SK-N-SH treated with all-trans-retinoic acid at 6 μM for 48 hours (cell line): ENCODE data around the gene ITGA8.

Experiments
- ATAC-seq: fragments of 200-7000 bp; cut with Tn5 transposase; 3 replicates; pipeline ENCODE4 v1.9.1; 2020; ENCODE audit warnings: mild to moderate bottlenecking, moderate library complexity
- ARNTL ChIP-seq: fragments of 450-650 bp; formaldehyde crosslinking; IDR thresholded peaks from 2 replicates; pipeline ENCODE4 v1.5.0; 2020; ENCODE audit warnings: low read depth, mild to moderate bottlenecking, moderate library complexity, borderline replicate concordance
- BACH2 ChIP-seq: fragments of 250-450 bp; sonication (Bioruptor Pico); IDR thresholded peaks from 2 replicates; pipeline ENCODE4 v1.9.0; 2021; ENCODE audit warnings: mild to moderate bottlenecking, borderline replicate concordance
- CSDC2 ChIP-seq: fragments of 250-450 bp; sonication (Bioruptor Pico); IDR thresholded peaks from 2 replicates; pipeline ENCODE4 v1.5.0; 2020; ENCODE audit warnings: mild to moderate bottlenecking, moderate library complexity
- GLIS3 ChIP-seq: fragments of 250-450 bp; sonication (Bioruptor Pico); IDR thresholded peaks from 2 replicates; pipeline ENCODE4 v1.5.0; 2020; ENCODE audit warnings: mild to moderate bottlenecking, moderate library complexity
- ISL1 ChIP-seq: fragments of 250-450 bp; sonication (Bioruptor Pico); IDR thresholded peaks from 2 replicates; pipeline ENCODE4 v2.1.2; 2022; ENCODE audit warnings: mild to moderate bottlenecking, moderate library complexity
- OSR1 ChIP-seq: fragments of 250-450 bp; sonication (Bioruptor Pico); IDR thresholded peaks from 2 replicates; pipeline ENCODE4 v1.8.0; 2022; ENCODE audit warnings: moderate library complexity, mild to moderate bottlenecking, inconsistent platforms
- PPARA ChIP-seq: fragments of 250-450 bp; sonication (Bioruptor Pico); IDR thresholded peaks from 2 replicates; pipeline ENCODE4 v1.5.0; 2020; ENCODE audit warnings: mild to moderate bottlenecking, borderline replicate concordance
- RARB ChIP-seq: fragments of 250-450 bp; sonication (Bioruptor Pico); IDR thresholded peaks from 2 replicates; pipeline ENCODE4 v1.8.0; 2021; ENCODE audit warnings: mild to moderate bottlenecking, moderate library complexity
- SNAI2 ChIP-seq: fragments of 250-450 bp; sonication (Bioruptor Pico); IDR thresholded peaks from 2 replicates; pipeline ENCODE4 v1.5.0; 2020; ENCODE audit warnings: mild to moderate bottlenecking, moderate library complexity
- TCF4 ChIP-seq: fragments of 250-450 bp; sonication (Bioruptor Pico); IDR thresholded peaks from 2 replicates; pipeline ENCODE4 v1.8.0; 2021; ENCODE audit warnings: mild to moderate bottlenecking, moderate library complexity, borderline replicate concordance
- TOX ChIP-seq: fragments of 250-450 bp; sonication (Bioruptor Pico); IDR thresholded peaks from 2 replicates; pipeline ENCODE4 v1.8.0; 2021; ENCODE audit warnings: mild to moderate bottlenecking, moderate library complexity, borderline replicate concordance
- ZC3H10 ChIP-seq: fragments of 250-450 bp; sonication (Bioruptor Pico); IDR thresholded peaks from 2 replicates; pipeline ENCODE4 v1.5.1; 2021; ENCODE audit warnings: mild to moderate bottlenecking, moderate library complexity
- ZFP3 ChIP-seq: fragments of 250-450 bp; sonication (Bioruptor Pico); IDR thresholded peaks from 2 replicates; pipeline ENCODE4 v1.5.0; 2020; ENCODE audit warnings: mild to moderate bottlenecking, moderate library complexity
- ZFP30 ChIP-seq: fragments of 450-650 bp; formaldehyde crosslinking; IDR thresholded peaks from 2 replicates; pipeline ENCODE4 v1.5.0; 2022; ENCODE audit warnings: mild to moderate bottlenecking, moderate library complexity
- ZNF565 ChIP-seq: fragments of 450-650 bp; formaldehyde crosslinking; conservative IDR thresholded peaks from 2 replicates; pipeline ENCODE4 v1.5.0; 2020; ENCODE audit warnings: low read depth, mild to moderate bottlenecking, moderate library complexity
- ZNF70 ChIP-seq: fragments of 450-650 bp; formaldehyde crosslinking; IDR thresholded peaks from 2 replicates; pipeline ENCODE4 v1.5.0; 2020; ENCODE audit warnings: mild to moderate bottlenecking, moderate library complexity
- ZNF8 ChIP-seq: fragments of 450-650 bp; formaldehyde crosslinking; IDR thresholded peaks from 2 replicates; pipeline ENCODE4 v1.5.0; 2020; ENCODE audit warnings: mild to moderate bottlenecking, moderate library complexity
- TF ChIP-seq, protein P1 (sequence below): fragments of 250-450 bp; sonication (Bioruptor Pico); IDR thresholded peaks from 2 replicates; pipeline ENCODE4 v1.8.0; 2020; ENCODE audit warnings: mild to moderate bottlenecking, moderate library complexity, borderline replicate concordance
- TF ChIP-seq, protein P2 (sequence below): fragments of 250-450 bp; sonication (Bioruptor Pico); IDR thresholded peaks from 2 replicates; pipeline ENCODE4 v1.5.1; 2020; ENCODE audit warnings: low read depth, mild to moderate bottlenecking, moderate library complexity
- TF ChIP-seq, protein P3 (sequence below): fragments of 250-450 bp; sonication (Bioruptor Pico); IDR thresholded peaks from 2 replicates; pipeline ENCODE4 v1.5.1; 2021; ENCODE audit warnings: mild to moderate bottlenecking, moderate library complexity
- TF ChIP-seq, protein P4 (sequence below): fragments of 250-450 bp; sonication (Bioruptor Pico); IDR thresholded peaks from 2 replicates; pipeline ENCODE4 v1.8.0; 2021; ENCODE audit warnings: low read depth, mild to moderate bottlenecking, moderate library complexity, borderline replicate concordance

The ITGA8 gene

DNA sequence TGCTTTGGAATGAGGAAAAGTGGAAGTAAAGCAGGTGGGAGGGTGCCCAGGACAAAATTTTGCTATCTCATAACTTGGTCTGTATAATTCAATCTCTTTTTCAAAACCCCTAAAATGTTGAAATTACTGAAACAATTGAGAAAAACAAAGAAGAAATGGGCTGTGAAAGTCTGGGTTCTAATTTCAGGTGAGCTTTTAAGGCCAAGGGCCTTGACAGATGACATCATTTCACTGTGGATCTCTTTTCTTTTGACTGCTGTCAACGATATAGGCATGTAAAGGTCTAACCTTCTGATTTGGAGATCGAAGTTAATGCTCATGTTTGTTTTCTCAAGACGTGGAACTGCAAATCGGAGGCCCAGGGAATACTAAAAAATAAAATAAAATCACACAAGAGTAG lies 127.8 kb downstream of the ITGA8 start:
- ATAC-seq, result no peak
- TF ChIP-seq ARNTL (no peak), OSR1 (CRISPR knock-in tag) (no peak), TOX (CRISPR knock-in tag) (no peak), CSDC2 (CRISPR knock-in tag) (no peak)
- TF ChIP-seq, protein P1, sequence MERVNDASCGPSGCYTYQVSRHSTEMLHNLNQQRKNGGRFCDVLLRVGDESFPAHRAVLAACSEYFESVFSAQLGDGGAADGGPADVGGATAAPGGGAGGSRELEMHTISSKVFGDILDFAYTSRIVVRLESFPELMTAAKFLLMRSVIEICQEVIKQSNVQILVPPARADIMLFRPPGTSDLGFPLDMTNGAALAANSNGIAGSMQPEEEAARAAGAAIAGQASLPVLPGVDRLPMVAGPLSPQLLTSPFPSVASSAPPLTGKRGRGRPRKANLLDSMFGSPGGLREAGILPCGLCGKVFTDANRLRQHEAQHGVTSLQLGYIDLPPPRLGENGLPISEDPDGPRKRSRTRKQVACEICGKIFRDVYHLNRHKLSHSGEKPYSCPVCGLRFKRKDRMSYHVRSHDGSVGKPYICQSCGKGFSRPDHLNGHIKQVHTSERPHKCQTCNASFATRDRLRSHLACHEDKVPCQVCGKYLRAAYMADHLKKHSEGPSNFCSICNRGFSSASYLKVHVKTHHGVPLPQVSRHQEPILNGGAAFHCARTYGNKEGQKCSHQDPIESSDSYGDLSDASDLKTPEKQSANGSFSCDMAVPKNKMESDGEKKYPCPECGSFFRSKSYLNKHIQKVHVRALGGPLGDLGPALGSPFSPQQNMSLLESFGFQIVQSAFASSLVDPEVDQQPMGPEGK (CRISPR knock-in tag), result no peak

DNA sequence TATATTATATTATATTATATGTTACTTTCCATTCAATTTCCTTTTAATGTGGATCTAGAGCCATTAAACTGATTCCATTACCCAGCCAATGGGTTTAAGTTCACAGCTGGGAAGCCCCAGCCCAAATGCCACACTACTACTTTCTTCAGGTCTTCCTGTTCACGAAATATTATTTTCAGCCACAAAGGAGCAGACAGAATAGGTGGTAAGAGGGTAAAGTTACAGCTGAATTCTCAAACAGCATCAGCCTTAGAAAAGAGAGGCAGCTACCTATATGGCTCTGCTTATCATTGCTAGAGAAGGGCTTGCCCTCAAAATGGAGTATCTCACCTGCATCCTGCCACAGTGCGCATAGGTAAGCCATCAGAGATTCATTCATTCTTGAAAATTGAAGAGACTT lies 128.3 kb downstream of the ITGA8 start:
- TF ChIP-seq SNAI2 (CRISPR knock-in tag) (no peak), ZNF8 (CRISPR knock-in tag) (no peak), RARB (CRISPR knock-in tag) (no peak)
- no peak for ATAC-seq

DNA sequence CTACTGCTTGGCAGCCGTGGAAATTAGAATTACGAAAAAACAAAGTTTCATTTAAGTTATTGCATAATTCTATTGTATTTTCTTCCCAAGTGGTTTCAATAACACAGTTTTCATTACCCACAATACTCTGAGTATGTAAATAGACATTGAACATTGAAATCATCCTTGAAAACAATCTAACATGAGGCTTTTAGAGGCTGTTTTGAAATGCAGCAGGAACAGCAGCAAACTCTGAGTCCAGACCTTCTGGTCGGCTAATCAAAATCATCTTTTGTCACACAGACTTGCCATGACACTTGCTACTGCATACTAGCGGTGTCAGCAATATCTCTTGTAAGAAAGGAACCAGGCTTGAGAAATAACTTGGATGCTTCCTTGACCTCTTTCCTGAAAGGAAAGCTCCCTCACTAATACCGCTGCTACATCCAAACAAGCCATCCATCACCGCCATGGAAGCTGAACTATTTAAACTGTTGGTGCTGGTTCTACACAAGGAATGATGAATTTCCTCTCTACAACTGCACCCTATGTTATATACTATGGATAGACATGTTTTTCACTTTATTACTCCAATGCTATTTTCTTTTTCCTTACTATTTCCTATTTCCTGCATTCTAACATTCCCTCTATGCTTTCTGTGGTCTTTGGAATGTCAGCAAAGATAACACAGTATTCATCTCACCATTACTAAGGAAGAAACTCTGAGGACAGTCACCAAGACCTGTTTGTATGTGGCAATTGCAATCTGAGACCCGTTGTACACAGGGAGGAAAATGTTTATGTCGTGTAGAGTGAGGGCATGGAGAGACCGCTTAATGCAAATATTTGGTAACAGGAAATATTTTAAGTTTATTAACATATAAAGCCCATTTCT lies 130.8 kb downstream of the ITGA8 start:
- no peak for ATAC-seq
- TF ChIP-seq, protein P2, sequence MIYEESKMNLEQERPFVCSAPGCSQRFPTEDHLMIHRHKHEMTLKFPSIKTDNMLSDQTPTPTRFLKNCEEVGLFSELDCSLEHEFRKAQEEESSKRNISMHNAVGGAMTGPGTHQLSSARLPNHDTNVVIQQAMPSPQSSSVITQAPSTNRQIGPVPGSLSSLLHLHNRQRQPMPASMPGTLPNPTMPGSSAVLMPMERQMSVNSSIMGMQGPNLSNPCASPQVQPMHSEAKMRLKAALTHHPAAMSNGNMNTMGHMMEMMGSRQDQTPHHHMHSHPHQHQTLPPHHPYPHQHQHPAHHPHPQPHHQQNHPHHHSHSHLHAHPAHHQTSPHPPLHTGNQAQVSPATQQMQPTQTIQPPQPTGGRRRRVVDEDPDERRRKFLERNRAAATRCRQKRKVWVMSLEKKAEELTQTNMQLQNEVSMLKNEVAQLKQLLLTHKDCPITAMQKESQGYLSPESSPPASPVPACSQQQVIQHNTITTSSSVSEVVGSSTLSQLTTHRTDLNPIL (CRISPR knock-in tag), result no peak
- no peak for TF ChIP-seq SNAI2 (CRISPR knock-in tag)
- no peak for TF ChIP-seq ZNF565 (CRISPR knock-in tag)
- TF ChIP-seq ZFP30 (CRISPR knock-in tag), result no peak
- TF ChIP-seq, all 23 proteins: peak for 0

DNA sequence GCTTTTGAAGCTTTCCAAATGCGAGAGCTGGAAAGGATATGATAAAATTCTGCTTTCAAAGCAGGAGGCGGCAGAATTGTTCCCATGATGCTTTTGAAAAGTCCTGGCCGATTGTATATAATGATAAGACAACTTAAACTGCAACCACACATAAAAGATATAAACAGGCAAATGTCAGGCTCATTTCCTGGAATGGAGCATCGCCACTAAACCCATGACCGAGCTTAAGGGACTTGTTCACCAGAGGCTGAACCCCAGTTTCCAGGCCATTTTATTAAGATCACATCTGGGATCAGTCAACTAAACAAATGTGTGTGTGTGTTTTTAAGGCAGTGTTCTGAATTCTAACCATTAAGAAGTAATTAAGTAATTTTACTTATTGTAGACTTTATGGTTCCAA lies 131.6 kb downstream of the ITGA8 start:
- TF ChIP-seq ZNF565 (CRISPR knock-in tag) (no peak), ZC3H10 (CRISPR knock-in tag) (no peak), BACH2 (CRISPR knock-in tag) (no peak), TCF4 (CRISPR knock-in tag) (no peak), ZFP30 (CRISPR knock-in tag) (no peak), ZFP3 (no peak), SNAI2 (CRISPR knock-in tag) (no peak), ARNTL (no peak), RARB (CRISPR knock-in tag) (no peak), ISL1 (no peak), ZNF70 (no peak), GLIS3 (CRISPR knock-in tag) (no peak), ZNF8 (CRISPR knock-in tag) (no peak), CSDC2 (CRISPR knock-in tag) (no peak), PPARA (CRISPR knock-in tag) (no peak)
- TF ChIP-seq, protein P3, sequence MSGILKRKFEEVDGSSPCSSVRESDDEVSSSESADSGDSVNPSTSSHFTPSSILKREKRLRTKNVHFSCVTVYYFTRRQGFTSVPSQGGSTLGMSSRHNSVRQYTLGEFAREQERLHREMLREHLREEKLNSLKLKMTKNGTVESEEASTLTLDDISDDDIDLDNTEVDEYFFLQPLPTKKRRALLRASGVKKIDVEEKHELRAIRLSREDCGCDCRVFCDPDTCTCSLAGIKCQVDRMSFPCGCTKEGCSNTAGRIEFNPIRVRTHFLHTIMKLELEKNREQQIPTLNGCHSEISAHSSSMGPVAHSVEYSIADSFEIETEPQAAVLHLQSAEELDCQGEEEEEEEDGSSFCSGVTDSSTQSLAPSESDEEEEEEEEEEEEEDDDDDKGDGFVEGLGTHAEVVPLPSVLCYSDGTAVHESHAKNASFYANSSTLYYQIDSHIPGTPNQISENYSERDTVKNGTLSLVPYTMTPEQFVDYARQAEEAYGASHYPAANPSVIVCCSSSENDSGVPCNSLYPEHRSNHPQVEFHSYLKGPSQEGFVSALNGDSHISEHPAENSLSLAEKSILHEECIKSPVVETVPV (CRISPR knock-in tag), result no peak
- TF ChIP-seq, protein P2 (CRISPR knock-in tag), result no peak
- TF ChIP-seq, protein P4, sequence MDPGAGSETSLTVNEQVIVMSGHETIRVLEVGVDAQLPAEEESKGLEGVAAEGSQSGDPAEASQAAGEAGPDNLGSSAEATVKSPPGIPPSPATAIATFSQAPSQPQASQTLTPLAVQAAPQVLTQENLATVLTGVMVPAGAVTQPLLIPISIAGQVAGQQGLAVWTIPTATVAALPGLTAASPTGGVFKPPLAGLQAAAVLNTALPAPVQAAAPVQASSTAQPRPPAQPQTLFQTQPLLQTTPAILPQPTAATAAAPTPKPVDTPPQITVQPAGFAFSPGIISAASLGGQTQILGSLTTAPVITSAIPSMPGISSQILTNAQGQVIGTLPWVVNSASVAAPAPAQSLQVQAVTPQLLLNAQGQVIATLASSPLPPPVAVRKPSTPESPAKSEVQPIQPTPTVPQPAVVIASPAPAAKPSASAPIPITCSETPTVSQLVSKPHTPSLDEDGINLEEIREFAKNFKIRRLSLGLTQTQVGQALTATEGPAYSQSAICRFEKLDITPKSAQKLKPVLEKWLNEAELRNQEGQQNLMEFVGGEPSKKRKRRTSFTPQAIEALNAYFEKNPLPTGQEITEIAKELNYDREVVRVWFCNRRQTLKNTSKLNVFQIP, result no peak
- TF ChIP-seq, protein P1 (CRISPR knock-in tag), result no peak
- TF ChIP-seq, all 23 proteins: peak for 0
- no peak for ATAC-seq
